ENCODE results near the gene STK32C. TPM values are rescaled to one million over a fixed set of nuclear protein-coding genes. Genes with fewer than 3 reads are reported as not detected.

Gene STK32C
- total and polyA plus RNA-seq, 10 of the 15 experiments (the other 5 are each of a cell fraction or from before 2014, with no cell fraction given): 1.5 to 18.1 (median 6.4) TPM

DNA sequence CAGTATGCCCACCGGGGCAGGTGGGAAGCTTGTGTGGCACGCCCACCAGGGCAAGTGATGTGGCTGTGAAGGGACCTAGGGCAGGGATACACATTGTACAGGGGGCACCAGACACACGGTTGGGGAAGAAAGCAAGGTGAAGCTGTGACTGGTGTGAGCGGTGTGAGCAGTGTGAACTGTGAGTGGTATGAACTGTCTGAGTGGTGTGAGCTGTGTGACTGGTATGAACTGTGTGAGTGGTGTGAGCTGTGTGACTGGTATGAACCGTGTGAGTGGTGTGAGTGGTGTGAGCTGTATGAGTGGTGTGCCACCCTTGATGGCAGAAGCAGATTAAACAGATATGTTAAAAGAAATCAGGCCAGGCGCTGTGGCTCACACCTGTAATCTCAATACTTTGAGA is 72.9 kb downstream of the STK32C start:
- in situ Hi-C loops (cut with MboI): no loop called here

DNA sequence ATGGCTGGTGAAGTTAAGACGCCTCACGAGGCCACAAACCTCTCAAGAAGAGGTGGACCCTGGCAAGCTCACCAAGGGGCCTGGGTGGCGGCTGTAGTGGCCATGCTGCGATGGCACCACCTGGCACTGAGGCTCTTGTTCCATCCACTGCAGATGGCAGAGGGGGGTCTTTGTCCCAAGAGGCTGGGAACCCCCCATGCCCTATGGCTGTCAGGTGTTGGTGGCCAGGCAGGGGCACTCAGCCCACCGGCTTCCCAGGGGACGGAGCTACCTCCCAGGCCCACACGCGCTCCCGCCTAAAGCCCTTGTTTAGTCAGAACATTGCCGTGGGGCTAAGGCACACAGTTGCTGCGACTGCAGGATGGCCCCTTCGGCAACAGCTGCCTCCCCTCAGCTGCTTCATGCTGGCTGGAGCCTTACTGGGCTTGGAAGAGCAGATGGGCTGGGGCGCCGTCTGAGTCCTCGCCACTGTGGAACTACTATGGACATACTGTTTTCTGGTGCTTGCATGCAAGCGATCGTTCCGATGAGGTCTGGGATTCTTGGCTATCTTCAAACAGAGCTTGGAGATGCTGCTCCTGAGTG is 74.2 kb downstream of the STK32C start:
- H3K27ac ChIP-seq (ENCODE audit: control insufficient read depth, insufficient read depth): no peak overlapping the region
- ChIA-PET RAD21 (ENCODE audit: unreplicated experiment) (no interaction called here), CTCF (no interaction called here), SMC1A (ENCODE audit: uncharacterized antibody, unreplicated experiment) (no interaction called here), POLR2A (no interaction called here)
- no peak overlapping the region for H3K4me3 ChIP-seq
- intact Hi-C loops (cut with micrococcal nuclease; ENCODE audit: unreplicated experiment) (no loop called here), in situ Hi-C loops (cut with MboI) (no loop called here)
- TF ChIP-seq CREB1 (IDR thresholded peaks at IDR 0.05; ENCODE audit: low read depth) (no peak), ZNF384 (IDR thresholded peaks at IDR 0.05; ENCODE audit: borderline replicate concordance, low read depth, low read length) (no peak), SRF (IDR thresholded peaks at IDR 0.05; ENCODE audit: low read depth in 2 of 2, low read length in 2 of 2) (no peak), ZSCAN29 (IDR thresholded peaks at IDR 0.05) (no peak), YY1 (IDR thresholded peaks at IDR 0.05; ENCODE audit: low read depth, low read length) (no peak), CHD1 (IDR thresholded peaks at IDR 0.05; ENCODE audit: low read depth, low read length) (no peak), SP1 (IDR thresholded peaks at IDR 0.05; ENCODE audit: low read depth, low read length) (no peak)
- TF ChIP-seq, protein P1, sequence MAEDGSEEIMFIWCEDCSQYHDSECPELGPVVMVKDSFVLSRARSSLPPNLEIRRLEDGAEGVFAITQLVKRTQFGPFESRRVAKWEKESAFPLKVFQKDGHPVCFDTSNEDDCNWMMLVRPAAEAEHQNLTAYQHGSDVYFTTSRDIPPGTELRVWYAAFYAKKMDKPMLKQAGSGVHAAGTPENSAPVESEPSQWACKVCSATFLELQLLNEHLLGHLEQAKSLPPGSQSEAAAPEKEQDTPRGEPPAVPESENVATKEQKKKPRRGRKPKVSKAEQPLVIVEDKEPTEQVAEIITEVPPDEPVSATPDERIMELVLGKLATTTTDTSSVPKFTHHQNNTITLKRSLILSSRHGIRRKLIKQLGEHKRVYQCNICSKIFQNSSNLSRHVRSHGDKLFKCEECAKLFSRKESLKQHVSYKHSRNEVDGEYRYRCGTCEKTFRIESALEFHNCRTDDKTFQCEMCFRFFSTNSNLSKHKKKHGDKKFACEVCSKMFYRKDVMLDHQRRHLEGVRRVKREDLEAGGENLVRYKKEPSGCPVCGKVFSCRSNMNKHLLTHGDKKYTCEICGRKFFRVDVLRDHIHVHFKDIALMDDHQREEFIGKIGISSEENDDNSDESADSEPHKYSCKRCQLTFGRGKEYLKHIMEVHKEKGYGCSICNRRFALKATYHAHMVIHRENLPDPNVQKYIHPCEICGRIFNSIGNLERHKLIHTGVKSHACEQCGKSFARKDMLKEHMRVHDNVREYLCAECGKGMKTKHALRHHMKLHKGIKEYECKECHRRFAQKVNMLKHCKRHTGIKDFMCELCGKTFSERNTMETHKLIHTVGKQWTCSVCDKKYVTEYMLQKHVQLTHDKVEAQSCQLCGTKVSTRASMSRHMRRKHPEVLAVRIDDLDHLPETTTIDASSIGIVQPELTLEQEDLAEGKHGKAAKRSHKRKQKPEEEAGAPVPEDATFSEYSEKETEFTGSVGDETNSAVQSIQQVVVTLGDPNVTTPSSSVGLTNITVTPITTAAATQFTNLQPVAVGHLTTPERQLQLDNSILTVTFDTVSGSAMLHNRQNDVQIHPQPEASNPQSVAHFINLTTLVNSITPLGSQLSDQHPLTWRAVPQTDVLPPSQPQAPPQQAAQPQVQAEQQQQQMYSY (CRISPR knock-in tag; IDR thresholded peaks at IDR 0.05): no peak
- TF ChIP-seq, protein P2, sequence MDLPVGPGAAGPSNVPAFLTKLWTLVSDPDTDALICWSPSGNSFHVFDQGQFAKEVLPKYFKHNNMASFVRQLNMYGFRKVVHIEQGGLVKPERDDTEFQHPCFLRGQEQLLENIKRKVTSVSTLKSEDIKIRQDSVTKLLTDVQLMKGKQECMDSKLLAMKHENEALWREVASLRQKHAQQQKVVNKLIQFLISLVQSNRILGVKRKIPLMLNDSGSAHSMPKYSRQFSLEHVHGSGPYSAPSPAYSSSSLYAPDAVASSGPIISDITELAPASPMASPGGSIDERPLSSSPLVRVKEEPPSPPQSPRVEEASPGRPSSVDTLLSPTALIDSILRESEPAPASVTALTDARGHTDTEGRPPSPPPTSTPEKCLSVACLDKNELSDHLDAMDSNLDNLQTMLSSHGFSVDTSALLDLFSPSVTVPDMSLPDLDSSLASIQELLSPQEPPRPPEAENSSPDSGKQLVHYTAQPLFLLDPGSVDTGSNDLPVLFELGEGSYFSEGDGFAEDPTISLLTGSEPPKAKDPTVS (IDR thresholded peaks at IDR 0.05; ENCODE audit: low read depth, low read length): no peak
- TF ChIP-seq, protein P3, sequence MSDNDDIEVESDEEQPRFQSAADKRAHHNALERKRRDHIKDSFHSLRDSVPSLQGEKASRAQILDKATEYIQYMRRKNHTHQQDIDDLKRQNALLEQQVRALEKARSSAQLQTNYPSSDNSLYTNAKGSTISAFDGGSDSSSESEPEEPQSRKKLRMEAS (IDR thresholded peaks at IDR 0.05; ENCODE audit: low read depth, low read length): no peak
- ATAC-seq: no peak
- DNase-seq (ENCODE audit: low read depth, low spot score): no peak
- no peaks in the 10 kb centered on the region for H3K9me3 ChIP-seq (replicated peaks; ENCODE audit: control insufficient read depth, insufficient read depth, low read length)
- no peak for FAIRE-seq
- H3K36me3 ChIP-seq (ENCODE audit: control insufficient read depth in 2 of 2, insufficient read depth in 2 of 2, low read length in 1 of 2): no peaks in the 10 kb centered on the region
- H2AFZ ChIP-seq (ENCODE audit: control insufficient read depth, low read depth, low read length): no peak overlapping the region
- H3K27me3 ChIP-seq (replicated peaks in 1 of 2; ENCODE audit: control insufficient read depth in 2 of 2, insufficient read depth in 2 of 2, low read length in 1 of 2): no peaks in the 10 kb centered on the region
- H3K4me1 ChIP-seq (ENCODE audit: control insufficient read depth, insufficient read depth, low read length): no peaks in the 10 kb centered on the region; the same call in 1 of the 2 replicates
- no peak overlapping the region for H3K9ac ChIP-seq (ENCODE audit: control insufficient read depth, insufficient read depth, low read length)
- H4K20me1 ChIP-seq (ENCODE audit: control insufficient read depth, insufficient read depth): no peaks in the 10 kb centered on the region
- H3K79me2 ChIP-seq (ENCODE audit: control insufficient read depth, insufficient read depth, low read length): no peaks in the 10 kb centered on the region
- 43% methylated on average over 18 of the region's 18 CpGs for WGBS (ENCODE audit: insufficient coverage, insufficient replicate concordance, low lambda C conversion rate, missing lambda C conversion rate)
- H3K4me2 ChIP-seq (ENCODE audit: control insufficient read depth, insufficient read depth): no peak overlapping the region
- BruUV-seq (replicated peaks): no TSS peak

More for the DNA sequence above, 72.9 kb downstream of the STK32C start:
- Histone ChIP-seq H2AFZ (ENCODE audit: control insufficient read depth, low read depth, low read length) (no peak overlapping the region), H3K36me3 (ENCODE audit: control insufficient read depth in 2 of 2, insufficient read depth in 2 of 2, low read length in 1 of 2) (no peaks in the 10 kb centered on the region), H3K4me3 (no peak overlapping the region), H3K27ac (ENCODE audit: control insufficient read depth, insufficient read depth) (no peak overlapping the region), H3K4me1 (ENCODE audit: control insufficient read depth, insufficient read depth, low read length) (no peaks in the 10 kb centered on the region), H3K9ac (ENCODE audit: control insufficient read depth, insufficient read depth, low read length) (no peak overlapping the region), H3K79me2 (ENCODE audit: control insufficient read depth, insufficient read depth, low read length) (no peaks in the 10 kb centered on the region), H3K4me2 (ENCODE audit: control insufficient read depth, insufficient read depth) (no peak overlapping the region), H4K20me1 (ENCODE audit: control insufficient read depth, insufficient read depth) (no peaks in the 10 kb centered on the region), H3K9me3 (replicated peaks; ENCODE audit: control insufficient read depth, insufficient read depth, low read length) (no peaks in the 10 kb centered on the region), H3K27me3 (replicated peaks in 1 of 2; ENCODE audit: control insufficient read depth in 2 of 2, insufficient read depth in 2 of 2, low read length in 1 of 2) (no peaks in the 10 kb centered on the region)
- no TSS peak for BruUV-seq (replicated peaks)
- ChIA-PET RAD21 (ENCODE audit: unreplicated experiment) (no interaction called here), POLR2A (no interaction called here), SMC1A (ENCODE audit: uncharacterized antibody, unreplicated experiment) (interaction anchor here (0.6 kb wide), 1 partner anchor 495 kb away, joined by 3 read pairs; no protein-coding TSS in a partner anchor), CTCF (no interaction called here)
- TF ChIP-seq RAD21 (IDR thresholded peaks at IDR 0.05; ENCODE audit: insufficient read depth, low read depth, low read length): no peak
- no peak for TF ChIP-seq PAX5 (IDR thresholded peaks at IDR 0.05; ENCODE audit: borderline replicate concordance, low read depth, low read length)
- no peak for TF ChIP-seq SPI1 (IDR thresholded peaks at IDR 0.05; ENCODE audit: borderline replicate concordance, insufficient read depth, low read depth, low read length)
- TF ChIP-seq SUZ12 (IDR thresholded peaks at IDR 0.05; ENCODE audit: unreplicated experiment): no peak
- ATAC-seq: no peak
- 26% methylated on average over 6 of the region's 6 CpGs for WGBS (ENCODE audit: insufficient coverage, insufficient replicate concordance, low lambda C conversion rate, missing lambda C conversion rate)
- no peak for FAIRE-seq
- intact Hi-C loops (cut with micrococcal nuclease; ENCODE audit: unreplicated experiment): no loop called here
- no peak for DNase-seq (ENCODE audit: low read depth, low spot score)

Data from GM12878 (cell line).